Liver (tissue), 9 donors: ENCODE results near the gene MOV10L1. TPM values are rescaled to one million over a fixed set of nuclear protein-coding genes. Genes with fewer than 3 reads are reported as not detected.

ENCODE experiments used
- DNase-seq: peaks from one replicate; pipeline ENCODE4 v3.0.0-alpha.2; 2017; ENCODE audit warnings: low spot score
- H3K27ac ChIP-seq, 2 donors: one replicate each; pipeline ENCODE4 v1.7.0; 2013; ENCODE audit warnings: inconsistent platforms in 2 of 2, low read length in 2 of 2, control low read depth in 1 of 2, low read depth in 1 of 2, mild to moderate bottlenecking in 1 of 2
- H3K27me3 ChIP-seq, 4 donors: one replicate each; pipeline versions ENCODE4 v1.6.1 to v1.7.0; 2013; ENCODE audit warnings: low read length in 3 of 4, inconsistent platforms in 1 of 4, mild to moderate bottlenecking in 1 of 4, moderate library complexity in 1 of 4; ENCODE audit not compliant: control insufficient read depth in 4 of 4, insufficient read depth in 4 of 4
- H3K36me3 ChIP-seq, 4 donors: one replicate each; pipeline versions ENCODE4 v1.6.1 to v1.7.0; 2013; ENCODE audit warnings: low read length in 3 of 4, mild to moderate bottlenecking in 3 of 4, low read depth in 1 of 4, moderate library complexity in 1 of 4; ENCODE audit not compliant: control insufficient read depth in 4 of 4, insufficient read depth in 3 of 4
- H3K4me1 ChIP-seq, 4 donors: one replicate each; pipeline versions ENCODE4 v1.6.1 to v1.7.0; 2013; ENCODE audit warnings: low read length in 3 of 4, mild to moderate bottlenecking in 3 of 4, moderate library complexity in 1 of 4; ENCODE audit not compliant: control insufficient read depth in 4 of 4, insufficient read depth in 4 of 4
- H3K4me3 ChIP-seq, 3 donors: one replicate each; pipeline versions ENCODE4 v1.6.1 to v1.7.0; 2013; ENCODE audit warnings: low read length in 3 of 3, control low read depth in 1 of 3, low read depth in 1 of 3, mild to moderate bottlenecking in 1 of 3
- H3K9ac ChIP-seq, 2 donors: one replicate each; pipeline ENCODE4 v1.7.0; 2013; ENCODE audit warnings: low read length in 2 of 2, mild to moderate bottlenecking in 2 of 2, moderate library complexity in 2 of 2, control low read depth in 1 of 2, low read depth in 1 of 2
- H3K9me3 ChIP-seq, 4 donors: one replicate each; pipeline versions ENCODE4 v1.6.1 to v1.7.0; 2013; ENCODE audit warnings: low read length in 3 of 4; ENCODE audit not compliant: control insufficient read depth in 4 of 4
- ATF3 ChIP-seq: IDR thresholded peaks from 2 replicates; pipeline ENCODE4 v1.6.1; 2016; ENCODE audit warnings: antibody characterized with exemption
- EGR1 ChIP-seq, 2 donors: IDR thresholded peaks; 2 replicates each; pipeline ENCODE4 v1.6.1; 2016 to 2018; ENCODE audit warnings: antibody characterized with exemption in 2 of 2, low read depth in 2 of 2
- FOXA1 ChIP-seq: IDR thresholded peaks from 2 replicates; pipeline ENCODE4 v1.6.1; 2016; ENCODE audit warnings: antibody characterized with exemption
- GABPA ChIP-seq, 2 donors: IDR thresholded peaks in 1 of 2; conservative IDR thresholded peaks in 1 of 2; 2 replicates each; pipeline ENCODE4 v1.6.1; 2016; ENCODE audit warnings: antibody characterized with exemption in 2 of 2, mild to moderate bottlenecking in 1 of 2, moderate library complexity in 1 of 2
- HNF4A ChIP-seq, 2 donors: conservative IDR thresholded peaks; 2 replicates each; pipeline ENCODE4 v1.6.1; 2016; ENCODE audit warnings: antibody characterized with exemption in 2 of 2, mild to moderate bottlenecking in 2 of 2
- HNF4G ChIP-seq: IDR thresholded peaks from 2 replicates; pipeline ENCODE4 v1.6.1; 2016; ENCODE audit warnings: antibody characterized with exemption
- MAX ChIP-seq: IDR thresholded peaks from 2 replicates; pipeline ENCODE4 v1.6.1; 2016; ENCODE audit warnings: antibody characterized with exemption
- NR2F2 ChIP-seq: IDR thresholded peaks from 2 replicates; pipeline ENCODE4 v1.6.1; 2016; ENCODE audit warnings: antibody characterized with exemption
- RAD21 ChIP-seq, 2 donors: IDR thresholded peaks; 2 replicates each; pipeline ENCODE4 v1.6.1; 2016; ENCODE audit warnings: antibody characterized with exemption in 2 of 2, mild to moderate bottlenecking in 2 of 2
- REST ChIP-seq: IDR thresholded peaks from 2 replicates; pipeline ENCODE4 v1.6.1; 2016; ENCODE audit warnings: antibody characterized with exemption, mild to moderate bottlenecking
- RXRA ChIP-seq, 2 donors: IDR thresholded peaks; 2 replicates each; pipeline ENCODE4 v1.6.1; 2017 to 2018; ENCODE audit warnings: antibody characterized with exemption in 2 of 2, mild to moderate bottlenecking in 1 of 2
- SP1 ChIP-seq: IDR thresholded peaks from 2 replicates; pipeline ENCODE4 v1.6.1; 2018; ENCODE audit warnings: antibody characterized with exemption, mild to moderate bottlenecking
- TAF1 ChIP-seq: conservative IDR thresholded peaks from 2 replicates; pipeline ENCODE4 v1.6.1; 2016; ENCODE audit warnings: antibody characterized with exemption, mild to moderate bottlenecking
- YY1 ChIP-seq: IDR thresholded peaks from 2 replicates; pipeline ENCODE4 v1.6.1; 2016; ENCODE audit warnings: antibody characterized with exemption, mild to moderate bottlenecking
- ZBTB33 ChIP-seq: IDR thresholded peaks from 2 replicates; pipeline ENCODE4 v1.6.1; 2016; ENCODE audit warnings: antibody characterized with exemption
- WGBS: extraction: QIAGEN DNeasy Blood & Tissue Kit; methylation state at CpG from one replicate; pipeline ENCODE4 v1.1.7; 2013; 5-methylcytosine and 5-hydroxymethylcytosine counted together
- polyA plus RNA-seq, 2 donors: library from polyadenylated mRNA; stranded (reverse) in 1 of 2; unstranded in 1 of 2; fragments of 200-250 nt in 1 of 2; fragments of >200 nt in 1 of 2; fragmentation: Nextera tagmentation in 1 of 2; extraction: Ambion mirVana in 1 of 2; gene quantifications; one replicate each; pipeline versions ENCODE4 v1.2.1 to v1.2.3, GENCODE V29; 2013 to 2015
- total RNA-seq, 2 donors: library from RNA; depleted of rRNA; stranded (reverse); fragments of >200 nt; gene quantifications; one replicate each; pipeline ENCODE4 v1.2.3, GENCODE V29; 2014
- donor health status: healthy.
- donor health status: healthy.
- donor health status: healthy.
- donor health status: healthy.
- donor health status: healthy.

MOV10L1 gene
- total and polyA plus RNA-seq, 4 donors: 0.07 to 0.47 (median 0.17) TPM

- H3K27ac ChIP-seq: no peak overlapping the region
- no peaks in the 10 kb centered on the region for H3K27me3 ChIP-seq
- H3K9me3 ChIP-seq: no peaks in the 10 kb centered on the region
- peaks cover 0 to 7% (median 0%) of the 10 kb centered on the region in 4 donors for H3K36me3 ChIP-seq
- WGBS: 88% methylated on average over 27 of the region's 27 CpGs
- no peak for TF ChIP-seq YY1
- TF ChIP-seq RAD21 (IDR thresholded peaks at IDR 0.05): no peak
- TF ChIP-seq NR2F2: no peak
- TF ChIP-seq REST: no peak
- no peak for TF ChIP-seq HNF4G
- TF ChIP-seq HNF4A (conservative IDR thresholded peaks at IDR 0.05): no peak
- no peak for TF ChIP-seq SP1
- no peak for TF ChIP-seq TAF1
- TF ChIP-seq ZBTB33: no peak
- TF ChIP-seq EGR1 (IDR thresholded peaks at IDR 0.05; ENCODE audit: low read depth in 2 of 2): no peak
- TF ChIP-seq ATF3: no peak
- no peak for TF ChIP-seq MAX
- no peak for TF ChIP-seq FOXA1
- no peak for TF ChIP-seq RXRA (IDR thresholded peaks at IDR 0.05)
- no peak for TF ChIP-seq GABPA (IDR thresholded peaks at IDR 0.05 in 1 of 2, conservative IDR thresholded peaks at IDR 0.05 in 1 of 2)
- no peak for DNase-seq
- H3K4me1 ChIP-seq: peaks cover 0 to 13% (median 9%) of the 10 kb centered on the region in 4 donors
- no peak overlapping the region for H3K4me3 ChIP-seq
- H3K9ac ChIP-seq: no peak overlapping the region
Measured at GRCh38 chr22:50175921-50176849, 86.4 kb downstream of the MOV10L1 start.

GRCh38 chr22:50176850-50177536, 87.2 kb downstream of the MOV10L1 start:
- Histone ChIP-seq H3K36me3 (peaks cover 0 to 7% (median 0%) of the 10 kb centered on the region in 4 donors), H3K9me3 (no peaks in the 10 kb centered on the region), H3K9ac (no peak overlapping the region), H3K27ac (no peak overlapping the region), H3K4me3 (no peak overlapping the region), H3K4me1 (peaks cover 0 to 5% (median 3%) of the 10 kb centered on the region in 4 donors), H3K27me3 (no peaks in the 10 kb centered on the region)
- WGBS: 98% methylated on average over 76 of the region's 76 CpGs
- TF ChIP-seq GABPA (IDR thresholded peaks at IDR 0.05 in 1 of 2, conservative IDR thresholded peaks at IDR 0.05 in 1 of 2) (no peak), TAF1 (no peak), REST (no peak), ZBTB33 (no peak)
- DNase-seq: no peak
